SK-N-SH (cell line): ENCODE data around the gene AFG3L2.

ENCODE experiments used
- CTCF ChIP-seq: fragments of 200-600 bp; sonication (generic); IDR thresholded peaks from 2 replicates; pipeline ENCODE4 v1.6.1; 2017; ENCODE audit warnings: antibody characterized with exemption, mild to moderate bottlenecking, moderate library complexity
- EP300 ChIP-seq, 2 experiments: IDR thresholded peaks; 2 replicates each; pipeline versions ENCODE4 v1.4.0 to v1.6.1; 2012; ENCODE audit warnings: borderline replicate concordance in 1 of 2, low read depth in 1 of 2, low read length in 1 of 2
- EZH2phosphoT487 ChIP-seq: fragments of 200-600 bp; sonication (generic); IDR thresholded peaks from 2 replicates; pipeline ENCODE4 v1.6.1; 2017; ENCODE audit warnings: low read depth, mixed run types, mild to moderate bottlenecking, antibody characterized with exemption, moderate library complexity, borderline replicate concordance
- JUND ChIP-seq: IDR thresholded peaks from 2 replicates; pipeline ENCODE4 v1.4.0; 2012
- RAD21 ChIP-seq: IDR thresholded peaks from 2 replicates; pipeline ENCODE4 v1.6.1; 2012; ENCODE audit warnings: mild to moderate bottlenecking, low read length
- TAF1 ChIP-seq: IDR thresholded peaks from 2 replicates; pipeline ENCODE4 v1.6.1; 2012; ENCODE audit warnings: low read depth, mild to moderate bottlenecking, low read length, moderate library complexity, borderline replicate concordance
- TEAD4 ChIP-seq: IDR thresholded peaks from 2 replicates; pipeline ENCODE4 v1.4.0; 2012; ENCODE audit warnings: mild to moderate bottlenecking, borderline replicate concordance; ENCODE audit not compliant: insufficient read depth
- ZBTB33 ChIP-seq: IDR thresholded peaks from 2 replicates; pipeline ENCODE4 v1.4.0; 2012; ENCODE audit warnings: low read depth, borderline replicate concordance

- no peak for TF ChIP-seq CTCF
- no peak for TF ChIP-seq TEAD4
- no peak for TF ChIP-seq TAF1
- no peak for TF ChIP-seq EP300 (IDR thresholded peaks at IDR 0.05; ENCODE audit: borderline replicate concordance in 1 of 2, low read depth in 1 of 2, low read length in 1 of 2)
- no peak for TF ChIP-seq RAD21
- TF ChIP-seq ZBTB33, result no peak
- no peak for TF ChIP-seq JUND
- TF ChIP-seq EZH2phosphoT487, result no peak
Observed at GRCh38 chr18:12325726-12326245, 51.2 kb downstream of the AFG3L2 start.
